Cardiac muscle cell (in vitro differentiated cells and primary cell): ENCODE results near the gene GOLGA8O. TPM values are rescaled to one million over a fixed set of nuclear protein-coding genes. Genes with fewer than 3 reads are reported as not detected.
"Not testable (repeated sequence)": the region's sequence is repeated elsewhere in the genome, so short reads cannot be mapped to it uniquely, and the experiment has no call there.

ENCODE experiments used
- DNase-seq, 2 donors: peaks; one replicate each; pipeline versions ENCODE4 v3.0.0 to v3.0.0-alpha.2; 2010 to 2017; ENCODE audit warnings: low read depth in 1 of 2, low spot score in 1 of 2
- H3K27ac ChIP-seq: fragments of 200-600 bp; sonication (generic); 2 replicates; pipeline ENCODE4 v1.5.1; 2016
- H3K27me3 ChIP-seq: fragments of 200-600 bp; sonication (generic); 2 replicates; pipeline ENCODE4 v1.6.0; 2016; ENCODE audit warnings: control low read depth
- H3K36me3 ChIP-seq: fragments of 200-600 bp; sonication (generic); 2 replicates; pipeline ENCODE4 v1.5.1; 2016; ENCODE audit warnings: control low read depth
- H3K4me1 ChIP-seq: fragments of 200-600 bp; sonication (generic); 2 replicates; pipeline ENCODE4 v1.8.1; 2017; ENCODE audit warnings: low read depth, mild to moderate bottlenecking, mixed run types
- H3K4me3 ChIP-seq: fragments of 200-600 bp; sonication (generic); 2 replicates; pipeline ENCODE4 v1.5.1; 2016; ENCODE audit warnings: mild to moderate bottlenecking
- H3K9me3 ChIP-seq: fragments of 200-600 bp; sonication (generic); 2 replicates; pipeline ENCODE4 v1.5.1; 2017; ENCODE audit warnings: low read depth, mild to moderate bottlenecking, control low read depth
- polyA plus RNA-seq: library from polyadenylated mRNA; unstranded; fragments of >200 nt; fragmentation: Nextera tagmentation; extraction: Ambion mirVana; gene quantifications from 2 replicates; pipeline ENCODE4 v1.2.1, GENCODE V29; 2016
- total RNA-seq: library from RNA; depleted of rRNA; stranded (reverse); fragments of >200 nt; gene quantifications from 2 replicates; pipeline ENCODE4 v1.2.3, GENCODE V29; 2016

Gene GOLGA8O, protein sequence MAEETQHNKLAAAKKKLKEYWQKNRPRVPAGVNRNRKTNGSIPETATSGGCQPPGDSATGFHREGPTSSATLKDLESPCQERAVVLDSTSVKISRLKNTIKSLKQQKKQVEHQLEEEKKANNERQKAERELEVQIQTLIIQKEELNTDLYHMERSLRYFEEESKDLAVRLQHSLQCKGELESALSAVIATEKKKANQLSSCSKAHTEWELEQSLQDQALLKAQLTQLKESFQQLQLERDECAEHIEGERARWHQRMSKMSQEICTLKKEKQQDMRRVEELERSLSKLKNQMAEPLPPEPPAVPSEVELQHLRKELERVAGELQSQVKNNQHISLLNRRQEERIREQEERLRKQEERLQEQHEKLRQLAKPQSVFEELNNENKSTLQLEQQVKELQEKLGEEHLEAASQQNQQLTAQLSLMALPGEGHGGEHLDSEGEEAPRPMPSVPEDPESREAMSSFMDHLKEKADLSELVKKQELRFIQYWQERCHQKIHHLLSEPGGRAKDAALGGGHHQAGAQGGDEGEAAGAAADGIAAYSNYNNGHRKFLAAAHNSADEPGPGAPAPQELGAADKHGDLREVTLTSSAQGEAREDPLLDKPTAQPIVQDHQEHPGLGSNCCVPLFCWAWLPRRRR
- total RNA-seq (1.4 and 6.5 TPM in 2 replicates), polyA plus RNA-seq (not detected in 2 replicates)

GRCh38 chr15:32455534-32455933 is at the start of gene GOLGA8O:
GOLGA8O (minus strand) TSS chr15:32455634; CDS start chr15:32455536, 98 bp downstream.
- H3K4me3 ChIP-seq, DNase-seq, H3K27me3 ChIP-seq, H3K9me3 ChIP-seq, H3K27ac ChIP-seq, H3K36me3 ChIP-seq, H3K4me1 ChIP-seq: not testable (repeated sequence)

GRCh38 chr15:32504152-32504811 is 48.8 kb upstream of the GOLGA8O start:
- DNase-seq, H3K4me3 ChIP-seq, H3K36me3 ChIP-seq, H3K27ac ChIP-seq, H3K9me3 ChIP-seq, H3K27me3 ChIP-seq, H3K4me1 ChIP-seq: not testable (repeated sequence)

DNA sequence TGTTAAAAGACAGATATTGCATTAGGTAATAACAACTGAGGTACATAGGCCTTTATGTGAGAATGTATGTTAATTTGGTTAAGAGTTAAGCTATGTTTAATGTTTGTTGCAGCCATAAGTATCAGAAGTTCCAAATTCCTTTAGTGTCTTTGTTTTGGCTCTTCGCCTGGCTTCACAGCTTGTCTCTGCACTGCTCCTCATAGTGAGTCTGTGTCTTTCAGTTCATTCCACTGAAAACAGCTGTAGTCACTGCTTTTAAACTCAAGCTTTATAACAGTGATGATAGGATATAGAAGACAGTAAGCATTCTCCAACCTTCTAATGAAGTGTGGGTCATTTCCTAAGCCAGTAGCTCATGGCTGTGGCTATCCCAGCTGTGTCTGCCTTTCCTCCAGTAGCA is 47.5 kb upstream of the GOLGA8O start:
- not testable (repeated sequence) for H3K9me3 ChIP-seq, H3K4me3 ChIP-seq, H3K27me3 ChIP-seq, H3K36me3 ChIP-seq, H3K4me1 ChIP-seq
- DNase-seq: peak; percentile 0 to 54
- H3K27ac ChIP-seq: peak overlapping the region; percentile 62

DNA sequence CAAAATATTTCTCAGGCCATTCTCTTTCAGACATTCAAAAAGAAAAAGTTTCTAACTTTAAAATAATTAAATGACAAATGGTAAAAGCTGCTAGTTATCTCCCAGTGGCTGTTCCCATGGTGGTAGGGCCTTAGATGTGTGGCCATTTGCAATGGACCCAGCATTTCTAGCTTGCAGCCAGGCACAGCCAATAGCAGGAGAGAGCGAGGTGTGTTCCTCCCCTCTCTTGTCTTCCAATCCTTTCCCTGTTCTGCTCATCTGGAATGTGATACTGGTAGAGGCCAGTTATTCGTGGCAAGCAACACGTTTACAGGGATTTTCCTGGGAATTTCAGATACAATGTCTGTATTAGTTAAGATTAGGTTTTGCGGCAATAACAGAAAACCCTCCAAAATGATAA is 37.3 kb upstream of the GOLGA8O start:
- not testable (repeated sequence) for H3K36me3 ChIP-seq

GRCh38 chr15:32486474-32486873 is 31.0 kb upstream of the GOLGA8O start:
- not testable (repeated sequence) for H3K4me1 ChIP-seq, DNase-seq, H3K4me3 ChIP-seq, H3K36me3 ChIP-seq, H3K9me3 ChIP-seq, H3K27me3 ChIP-seq, H3K27ac ChIP-seq

More for the DNA sequence above, 37.3 kb upstream of the GOLGA8O start:
- not testable (repeated sequence) for H3K27ac ChIP-seq, H3K27me3 ChIP-seq, H3K9me3 ChIP-seq, DNase-seq, H3K4me1 ChIP-seq, H3K4me3 ChIP-seq

DNA sequence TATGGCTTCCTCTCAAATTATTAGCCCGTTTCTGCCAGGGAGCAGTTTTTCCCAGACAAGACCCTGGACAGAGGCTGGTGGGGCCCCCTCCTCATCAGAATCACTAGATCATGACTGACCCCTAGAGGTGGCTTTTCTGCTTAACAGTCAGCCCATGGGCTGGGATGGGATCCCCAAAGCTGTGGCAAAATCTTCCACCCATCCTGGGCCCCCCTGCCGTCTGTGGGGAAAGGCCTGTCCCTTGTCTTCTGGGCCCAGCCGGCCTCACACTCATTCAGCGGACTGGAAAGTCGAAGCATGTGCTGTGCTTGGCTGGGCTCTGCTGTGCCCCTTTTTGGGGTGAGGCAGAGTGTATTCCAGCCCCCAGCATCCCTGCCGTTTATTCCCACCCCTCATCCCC is 27.9 kb upstream of the GOLGA8O start:
- DNase-seq, H3K27ac ChIP-seq, H3K36me3 ChIP-seq, H3K4me3 ChIP-seq, H3K4me1 ChIP-seq, H3K9me3 ChIP-seq, H3K27me3 ChIP-seq: not testable (repeated sequence)

DNA sequence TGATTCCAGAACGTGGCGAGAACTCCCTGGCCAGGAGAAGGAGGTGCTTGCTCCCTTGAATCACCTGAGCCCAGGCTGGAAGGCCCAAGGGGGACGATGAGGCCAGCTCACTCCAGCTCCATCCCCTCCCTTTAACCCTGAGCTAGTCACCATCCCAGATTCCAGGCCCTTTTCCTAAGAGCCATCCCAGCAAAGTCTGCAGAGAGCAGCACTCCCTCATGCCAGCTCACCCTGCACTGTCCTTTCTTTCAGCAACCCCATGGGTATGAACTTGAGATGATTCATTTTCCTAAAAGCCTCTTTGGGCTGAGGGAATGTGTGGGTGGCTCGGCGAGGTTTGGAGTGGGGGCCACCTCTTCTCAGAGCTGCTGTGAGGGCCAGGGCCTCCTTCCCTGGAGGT is 26.2 kb upstream of the GOLGA8O start:
- H3K9me3 ChIP-seq, H3K27ac ChIP-seq, DNase-seq, H3K27me3 ChIP-seq, H3K36me3 ChIP-seq, H3K4me1 ChIP-seq, H3K4me3 ChIP-seq: not testable (repeated sequence)

GRCh38 chr15:32468076-32468475 is 12.6 kb upstream of the GOLGA8O start:
- H3K27ac ChIP-seq, H3K4me1 ChIP-seq, H3K27me3 ChIP-seq, H3K36me3 ChIP-seq, H3K9me3 ChIP-seq, DNase-seq, H3K4me3 ChIP-seq: not testable (repeated sequence)

GRCh38 chr15:32440445-32440977 is 14.9 kb downstream of the GOLGA8O start:
- not testable (repeated sequence) for H3K27me3 ChIP-seq, H3K9me3 ChIP-seq, H3K4me3 ChIP-seq, DNase-seq, H3K4me1 ChIP-seq, H3K36me3 ChIP-seq, H3K27ac ChIP-seq

GRCh38 chr15:32434102-32434963 is 21.1 kb downstream of the GOLGA8O start:
- not testable (repeated sequence) for H3K4me1 ChIP-seq, H3K36me3 ChIP-seq, DNase-seq, H3K4me3 ChIP-seq, H3K9me3 ChIP-seq, H3K27me3 ChIP-seq, H3K27ac ChIP-seq

- not testable (repeated sequence) for H3K9me3 ChIP-seq, H3K4me3 ChIP-seq, H3K4me1 ChIP-seq
Measured at GRCh38 chr15:32427635-32428034, 27.8 kb downstream of the GOLGA8O start.

DNA sequence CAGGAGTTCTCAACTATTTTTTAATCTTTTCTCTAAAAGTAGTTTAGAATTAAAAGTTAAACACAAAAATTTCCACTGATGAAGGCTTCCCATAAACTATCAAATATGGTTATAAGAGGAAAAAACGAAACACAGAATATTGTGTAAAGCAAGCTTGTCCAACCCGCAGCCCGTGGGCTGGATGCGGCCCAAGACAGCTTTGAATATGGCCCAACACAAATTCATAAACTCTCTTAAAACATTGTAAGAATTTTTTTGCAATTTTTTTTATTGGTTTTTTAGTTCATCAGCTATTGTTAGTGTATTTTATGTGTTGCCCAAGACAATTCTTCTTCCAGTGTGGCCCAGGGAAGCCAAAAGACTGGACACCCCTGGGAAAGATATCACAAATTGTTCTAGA is 28.9 kb downstream of the GOLGA8O start:
- H3K36me3 ChIP-seq, H3K27ac ChIP-seq, H3K4me3 ChIP-seq, H3K27me3 ChIP-seq, DNase-seq, H3K4me1 ChIP-seq, H3K9me3 ChIP-seq: not testable (repeated sequence)

More at GRCh38 chr15:32427635-32428034, 27.8 kb downstream of the GOLGA8O start:
- H3K36me3 ChIP-seq, H3K27ac ChIP-seq, DNase-seq, H3K27me3 ChIP-seq: not testable (repeated sequence)
